Keratinocyte (primary cell): ENCODE measurements around the gene IDE. TPM values are rescaled to one million over a fixed set of nuclear protein-coding genes. Genes with fewer than 3 reads are reported as not detected.

Source experiments
- DNase-seq: peaks from one replicate; pipeline ENCODE4 v3.0.0-alpha.2; 2011; ENCODE audit warnings: low read depth, missing footprints, low spot score
- FAIRE-seq: peaks from 2 replicates; lab custom pipeline; 2011; peaks lifted over from hg19 to GRCh38; lab: Jason Lieb, UNC
- H2AFZ ChIP-seq: 2 replicates; pipeline ENCODE4 v1.6.0; 2012; ENCODE audit warnings: low read length, control low read depth, inconsistent platforms; ENCODE audit not compliant: control insufficient read depth
- H3K27ac ChIP-seq: 2 replicates; pipeline ENCODE4 v1.5.1; 2011; ENCODE audit warnings: low read length; ENCODE audit not compliant: control insufficient read depth, insufficient read depth
- H3K27me3 ChIP-seq: 3 replicates; pipeline ENCODE4 v1.6.0; 2011; ENCODE audit warnings: low read length; ENCODE audit not compliant: control insufficient read depth, insufficient read depth; ENCODE audit errors: extremely low read depth
- H3K36me3 ChIP-seq, 2 experiments: 2 replicates in 1 of 2; 3 replicates in 1 of 2; pipeline ENCODE4 v1.5.1; 2011; ENCODE audit warnings: low read length in 2 of 2, mild to moderate bottlenecking in 1 of 2; ENCODE audit not compliant: control insufficient read depth in 2 of 2, insufficient read depth in 2 of 2; ENCODE audit errors: extremely low read depth in 1 of 2
- H3K4me1 ChIP-seq: 3 replicates; pipeline ENCODE4 v1.5.1; 2011; ENCODE audit warnings: low read length; ENCODE audit not compliant: control insufficient read depth, insufficient read depth; ENCODE audit errors: extremely low read depth
- H3K4me2 ChIP-seq: 3 replicates; pipeline ENCODE4 v1.6.0; 2011; ENCODE audit warnings: low read depth, low read length; ENCODE audit not compliant: control insufficient read depth, insufficient read depth; ENCODE audit errors: extremely low read depth
- H3K4me3 ChIP-seq, 3 experiments: fragments of 200-600 bp in 1 of 3; sonication (generic) in 1 of 3; 2 replicates in 2 of 3; 3 replicates in 1 of 3; pipeline ENCODE4 v1.5.1; 2011 to 2016; ENCODE audit warnings: low read length in 3 of 3, mild to moderate bottlenecking in 3 of 3, control low read depth in 2 of 3, inconsistent platforms in 1 of 3, low read depth in 1 of 3, mixed read lengths in 1 of 3, mixed run types in 1 of 3, moderate library complexity in 1 of 3; ENCODE audit not compliant: control insufficient read depth in 2 of 3, insufficient read depth in 2 of 3; ENCODE audit errors: extremely low read depth in 1 of 3
- H3K79me2 ChIP-seq: 2 replicates; pipeline ENCODE4 v1.6.0; 2012; ENCODE audit warnings: low read length; ENCODE audit not compliant: control insufficient read depth, insufficient read depth
- H3K9ac ChIP-seq: 3 replicates; pipeline ENCODE4 v1.6.0; 2011; ENCODE audit warnings: low read length; ENCODE audit not compliant: control insufficient read depth, insufficient read depth; ENCODE audit errors: extremely low read depth
- H3K9me1 ChIP-seq: 3 replicates; pipeline ENCODE4 v1.6.0; 2011; ENCODE audit warnings: low read length; ENCODE audit not compliant: control insufficient read depth, insufficient read depth; ENCODE audit errors: extremely low read depth
- H3K9me3 ChIP-seq: 2 replicates; pipeline ENCODE4 v1.5.1; 2012; ENCODE audit warnings: low read depth, low read length; ENCODE audit not compliant: control insufficient read depth
- H4K20me1 ChIP-seq: 3 replicates; pipeline ENCODE4 v1.6.0; 2011; ENCODE audit warnings: low read length; ENCODE audit not compliant: control insufficient read depth, insufficient read depth; ENCODE audit errors: extremely low read depth
- EZH2 ChIP-seq: IDR thresholded peaks from one replicate; pipeline ENCODE4 v1.6.1; 2012; ENCODE audit warnings: inconsistent platforms, mild to moderate bottlenecking, low read length, moderate library complexity
- dilution Hi-C: fragments of 300-500 bp; cut with MboI; formaldehyde crosslinking; loops from one replicate; pipeline ENCODE4 v1.7.0; 2020; ENCODE audit warnings: low sequenced_read_pairs; ENCODE audit not compliant: extremely low pct_ligation_motif_present
- polyA plus RNA-seq, 5 experiments: library from polyadenylated mRNA; depleted of rRNA in 3 of 5; stranded (reverse) in 3 of 5; stranded (forward) in 1 of 5; unstranded in 1 of 5; fragments of >200 nt; gene quantifications; 1 replicate in 1 of 5; 2 replicates in 3 of 5; 3 replicates in 1 of 5; pipeline versions ENCODE4 v1.2.1 to v1.2.3, GENCODE V29; 2011 to 2012; ENCODE audit warnings: missing spikeins in 2 of 5, low read depth in 1 of 5, low replicate concordance in 1 of 5
- TF ChIP-seq, protein P1 (sequence below), 3 experiments: IDR thresholded peaks in 1 of 3; conservative IDR thresholded peaks in 1 of 3; optimal IDR thresholded peaks in 1 of 3; 2 replicates in 2 of 3; 3 replicates in 1 of 3; pipeline versions ENCODE3 to v1.5.1; 2011; ENCODE audit warnings: low read length in 3 of 3, mild to moderate bottlenecking in 3 of 3, moderate library complexity in 2 of 3, control low read depth in 1 of 3, inconsistent platforms in 1 of 3; ENCODE audit not compliant: insufficient read depth in 2 of 3; ENCODE audit errors: extremely low read depth in 1 of 3

The IDE gene
- polyA plus RNA-seq, 1 donor (not counting 4 experiments of a cell fraction or from before 2014, with no cell fraction given), result 24.4 TPM

DNA sequence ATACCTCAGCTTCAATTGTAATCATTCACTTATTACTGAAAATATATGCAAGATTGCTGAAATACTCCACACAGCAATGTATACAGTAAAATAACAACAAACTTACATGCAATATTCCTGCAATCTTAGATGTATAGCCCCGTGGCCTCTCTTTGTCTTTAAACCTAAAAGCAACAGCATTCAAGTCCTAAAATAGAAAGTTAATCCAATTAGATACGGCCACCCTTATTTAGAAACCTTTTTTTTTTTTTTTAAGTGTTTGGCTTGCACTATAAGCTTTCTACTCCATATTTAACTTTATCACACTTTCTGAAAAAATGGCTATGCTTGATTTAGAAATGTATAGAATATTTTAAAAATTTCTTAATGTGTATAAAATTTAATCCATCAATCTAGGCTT lies 67.6 kb downstream of the IDE start:
- TF ChIP-seq EZH2, result no peak
- TF ChIP-seq, protein P1, sequence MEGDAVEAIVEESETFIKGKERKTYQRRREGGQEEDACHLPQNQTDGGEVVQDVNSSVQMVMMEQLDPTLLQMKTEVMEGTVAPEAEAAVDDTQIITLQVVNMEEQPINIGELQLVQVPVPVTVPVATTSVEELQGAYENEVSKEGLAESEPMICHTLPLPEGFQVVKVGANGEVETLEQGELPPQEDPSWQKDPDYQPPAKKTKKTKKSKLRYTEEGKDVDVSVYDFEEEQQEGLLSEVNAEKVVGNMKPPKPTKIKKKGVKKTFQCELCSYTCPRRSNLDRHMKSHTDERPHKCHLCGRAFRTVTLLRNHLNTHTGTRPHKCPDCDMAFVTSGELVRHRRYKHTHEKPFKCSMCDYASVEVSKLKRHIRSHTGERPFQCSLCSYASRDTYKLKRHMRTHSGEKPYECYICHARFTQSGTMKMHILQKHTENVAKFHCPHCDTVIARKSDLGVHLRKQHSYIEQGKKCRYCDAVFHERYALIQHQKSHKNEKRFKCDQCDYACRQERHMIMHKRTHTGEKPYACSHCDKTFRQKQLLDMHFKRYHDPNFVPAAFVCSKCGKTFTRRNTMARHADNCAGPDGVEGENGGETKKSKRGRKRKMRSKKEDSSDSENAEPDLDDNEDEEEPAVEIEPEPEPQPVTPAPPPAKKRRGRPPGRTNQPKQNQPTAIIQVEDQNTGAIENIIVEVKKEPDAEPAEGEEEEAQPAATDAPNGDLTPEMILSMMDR (optimal IDR thresholded peaks at IDR 0.05 in 1 of 3, IDR thresholded peaks at IDR 0.05 in 1 of 3, conservative IDR thresholded peaks at IDR 0.05 in 1 of 3; ENCODE audit: extremely low read depth in 1 of 3, insufficient read depth in 2 of 3, low read length in 3 of 3), result no peak
- dilution Hi-C loops, result no loop called here

DNA sequence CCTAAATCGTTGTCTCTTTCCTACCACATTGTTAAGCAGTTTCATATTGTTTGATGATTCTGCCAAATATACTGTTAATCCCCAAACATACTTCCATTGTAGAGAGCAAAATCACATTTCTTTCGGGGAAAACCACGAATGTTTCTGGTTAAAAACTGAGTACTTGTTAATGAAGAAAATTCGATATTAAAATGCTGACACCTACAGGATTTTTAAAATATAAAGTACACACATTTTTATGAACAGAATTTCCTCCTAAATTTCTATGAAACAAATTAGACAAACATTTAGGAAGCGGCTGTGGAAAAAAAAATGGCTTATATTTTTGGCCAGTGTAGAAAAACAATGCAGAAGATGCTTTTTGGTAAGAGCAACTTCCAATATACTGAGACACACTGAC lies 68.8 kb downstream of the IDE start:
- H4K20me1 ChIP-seq, result no peaks in the 10 kb centered on the region
- H3K4me1 ChIP-seq, result no peaks in the 10 kb centered on the region
- TF ChIP-seq, protein P1 (optimal IDR thresholded peaks at IDR 0.05 in 1 of 3, IDR thresholded peaks at IDR 0.05 in 1 of 3, conservative IDR thresholded peaks at IDR 0.05 in 1 of 3; ENCODE audit: extremely low read depth in 1 of 3, insufficient read depth in 2 of 3, low read length in 3 of 3), result no peak
- H3K4me2 ChIP-seq, result no peak overlapping the region
- DNase-seq (no peak), FAIRE-seq (no peak)
- H3K9me1 ChIP-seq, result no peaks in the 10 kb centered on the region
- no peak overlapping the region for H3K27ac ChIP-seq
- no peaks in the 10 kb centered on the region for H3K27me3 ChIP-seq
- H3K9me3 ChIP-seq, result no peaks in the 10 kb centered on the region
- peaks cover 0 to 15% of the 10 kb centered on the region in 2 experiments for H3K36me3 ChIP-seq
- no peak overlapping the region for H3K9ac ChIP-seq
- H3K4me3 ChIP-seq, result no peak overlapping the region
- no peaks in the 10 kb centered on the region for H3K79me2 ChIP-seq
- dilution Hi-C loops, result no loop called here
- no peak overlapping the region for H2AFZ ChIP-seq

More for the DNA sequence above, 67.6 kb downstream of the IDE start:
- no peak overlapping the region for H3K27ac ChIP-seq
- no peaks in the 10 kb centered on the region for H3K4me1 ChIP-seq
- H3K27me3 ChIP-seq, result no peaks in the 10 kb centered on the region
- peaks cover 0 to 15% of the 10 kb centered on the region in 2 experiments for H3K36me3 ChIP-seq
- H3K9ac ChIP-seq, result no peak overlapping the region
- H3K9me1 ChIP-seq, result no peaks in the 10 kb centered on the region
- H3K9me3 ChIP-seq, result no peaks in the 10 kb centered on the region
- no peaks in the 10 kb centered on the region for H4K20me1 ChIP-seq
- H2AFZ ChIP-seq, result no peak overlapping the region
- H3K4me2 ChIP-seq, result no peak overlapping the region
- no peaks in the 10 kb centered on the region for H3K79me2 ChIP-seq
- H3K4me3 ChIP-seq, result no peak overlapping the region
- FAIRE-seq, result no peak
- no peak for DNase-seq
